ENCODE results near the gene ZDHHC4.

The ZDHHC4 gene

DNA sequence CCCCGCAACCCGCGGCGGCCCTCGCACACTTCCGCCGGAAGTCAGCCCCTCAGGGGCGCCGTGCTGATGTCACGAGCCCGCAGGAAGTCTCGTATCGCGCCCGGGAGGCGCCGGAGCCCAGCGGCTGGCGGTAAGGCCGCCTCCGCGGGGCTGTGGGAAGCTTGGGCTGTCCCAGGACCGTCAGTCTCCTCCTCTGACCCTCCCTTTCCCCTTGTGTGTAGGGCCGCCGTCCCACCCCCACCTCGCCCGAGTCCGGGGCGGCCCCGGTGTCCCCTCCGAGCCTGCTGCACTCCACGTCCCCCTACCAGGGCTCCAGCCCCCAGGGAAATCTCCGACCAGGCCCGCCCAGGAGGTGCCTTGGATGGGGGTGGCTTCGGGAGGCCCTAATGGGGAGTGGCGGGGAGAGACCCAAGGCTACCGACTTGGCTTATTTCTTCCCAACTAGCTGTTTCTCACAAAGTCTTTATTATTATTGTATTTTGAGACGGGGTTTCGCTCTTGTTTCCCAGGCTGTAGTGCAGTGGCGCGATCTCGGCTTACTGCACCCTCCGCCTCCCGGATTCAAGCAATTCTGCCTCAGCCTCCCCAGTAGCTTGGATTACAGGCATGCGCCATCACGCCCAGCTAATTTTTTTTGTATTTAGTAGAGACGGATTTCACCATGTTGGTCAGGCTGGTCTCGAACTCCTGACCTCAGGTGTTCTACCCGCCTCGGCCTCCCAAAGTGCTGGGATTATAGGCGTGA, at the start of gene ZDHHC4:
Gene ZDHHC4 (plus strand): TSS at position 86 of the 745 bp plus-strand sequence. CDS start 3,108 bp downstream, outside the sequence.
- peak; percentile 87 to 89 for DNase-seq (ENCODE audit: extremely low read depth in 1 of 2, low read depth in 1 of 2)

DNA sequence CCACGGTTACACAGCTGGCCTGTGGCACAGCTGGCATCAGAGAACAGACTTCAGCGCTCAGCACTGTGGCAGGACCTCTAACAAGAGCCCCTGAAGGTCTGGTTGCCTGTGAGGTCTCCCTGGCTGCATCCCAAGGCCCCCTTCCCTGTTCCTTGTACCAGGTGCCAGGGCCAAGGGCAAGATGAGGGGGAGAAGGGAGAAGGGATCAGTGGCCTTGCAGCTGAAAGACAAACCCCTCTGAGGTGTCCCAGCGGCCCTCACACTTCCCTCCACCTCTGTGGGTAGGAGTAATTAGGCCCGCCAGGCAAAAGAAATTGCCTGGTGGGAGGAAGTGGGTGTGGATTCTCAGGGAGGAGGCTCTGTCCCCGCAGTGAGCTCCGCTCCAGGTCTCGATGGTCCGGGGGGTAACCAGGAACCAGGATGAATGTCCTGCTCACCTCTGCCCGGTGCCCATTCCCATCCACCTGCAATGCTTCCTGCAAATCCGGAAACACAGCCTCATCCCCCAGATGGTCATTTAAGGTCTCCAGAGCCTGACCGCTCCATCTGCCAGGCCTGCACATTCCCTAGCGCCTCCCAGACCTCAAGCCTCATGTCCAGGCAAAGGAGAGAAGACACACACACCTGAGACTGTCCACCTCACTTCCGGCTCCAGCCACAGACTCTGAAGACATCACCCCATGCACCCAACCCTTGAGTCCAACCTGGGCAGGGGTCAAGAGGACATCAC, 48.7 kb upstream of the ZDHHC4 start:
- DNase-seq (ENCODE audit: extremely low read depth in 1 of 2, low read depth in 1 of 2) = no peak

DNA sequence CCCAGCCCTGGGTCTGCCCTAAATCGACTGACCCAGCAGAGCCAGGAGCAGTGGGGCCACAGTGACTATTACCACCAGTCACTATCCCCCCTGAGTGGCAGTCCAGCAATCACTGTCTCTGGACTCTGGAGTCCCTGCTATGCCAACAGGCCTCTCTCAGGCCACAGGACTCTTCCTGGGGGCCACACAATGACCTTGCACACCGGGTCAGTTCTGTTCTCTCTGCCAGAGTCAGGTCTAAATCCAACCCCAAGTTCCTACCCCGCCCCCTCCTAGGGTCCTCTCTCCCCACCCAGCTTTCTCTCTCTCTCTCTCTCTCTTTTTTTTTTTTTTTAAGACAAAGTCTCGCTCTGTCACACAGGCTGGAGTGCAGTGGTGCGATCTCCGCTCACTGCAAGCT, 47.6 kb upstream of the ZDHHC4 start:
- DNase-seq (ENCODE audit: extremely low read depth in 1 of 2, low read depth in 1 of 2) = no peak

- peak in 1 of 2 donors; percentile 57 for DNase-seq (ENCODE audit: extremely low read depth in 1 of 2, low read depth in 1 of 2)
These were observed 46.4 kb upstream of the ZDHHC4 start for GRCh38 chr7:6530626-6531491.

- DNase-seq (ENCODE audit: extremely low read depth in 1 of 2, low read depth in 1 of 2) = no peak
These were observed 45.6 kb upstream of the ZDHHC4 start for GRCh38 chr7:6531492-6532279.

DNA sequence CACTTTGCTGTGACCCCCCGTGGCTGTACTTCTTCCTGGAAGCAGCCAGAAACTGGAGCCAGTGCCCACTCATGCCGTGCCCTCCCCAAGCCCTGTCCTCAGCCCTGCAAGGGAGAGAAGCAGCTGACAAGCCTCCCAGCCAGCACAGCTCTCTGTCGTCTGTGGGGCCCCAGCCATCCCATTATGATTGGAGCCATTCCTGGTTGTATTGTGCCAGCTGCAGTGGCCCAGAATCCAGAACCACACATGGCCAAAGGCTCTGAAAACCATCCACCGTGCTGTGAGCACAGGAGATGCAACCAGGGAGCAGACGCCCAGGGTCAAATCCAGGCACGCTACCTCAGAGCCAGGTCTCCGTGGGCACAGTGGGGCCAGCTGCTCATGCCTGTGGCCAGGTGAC, 44.7 kb upstream of the ZDHHC4 start:
- no peak for DNase-seq (ENCODE audit: extremely low read depth in 1 of 2, low read depth in 1 of 2)

GRCh38 chr7:6533893-6534495, 43.3 kb upstream of the ZDHHC4 start:
- DNase-seq (ENCODE audit: extremely low read depth in 1 of 2, low read depth in 1 of 2) = peak; percentile 42 to 61

DNA sequence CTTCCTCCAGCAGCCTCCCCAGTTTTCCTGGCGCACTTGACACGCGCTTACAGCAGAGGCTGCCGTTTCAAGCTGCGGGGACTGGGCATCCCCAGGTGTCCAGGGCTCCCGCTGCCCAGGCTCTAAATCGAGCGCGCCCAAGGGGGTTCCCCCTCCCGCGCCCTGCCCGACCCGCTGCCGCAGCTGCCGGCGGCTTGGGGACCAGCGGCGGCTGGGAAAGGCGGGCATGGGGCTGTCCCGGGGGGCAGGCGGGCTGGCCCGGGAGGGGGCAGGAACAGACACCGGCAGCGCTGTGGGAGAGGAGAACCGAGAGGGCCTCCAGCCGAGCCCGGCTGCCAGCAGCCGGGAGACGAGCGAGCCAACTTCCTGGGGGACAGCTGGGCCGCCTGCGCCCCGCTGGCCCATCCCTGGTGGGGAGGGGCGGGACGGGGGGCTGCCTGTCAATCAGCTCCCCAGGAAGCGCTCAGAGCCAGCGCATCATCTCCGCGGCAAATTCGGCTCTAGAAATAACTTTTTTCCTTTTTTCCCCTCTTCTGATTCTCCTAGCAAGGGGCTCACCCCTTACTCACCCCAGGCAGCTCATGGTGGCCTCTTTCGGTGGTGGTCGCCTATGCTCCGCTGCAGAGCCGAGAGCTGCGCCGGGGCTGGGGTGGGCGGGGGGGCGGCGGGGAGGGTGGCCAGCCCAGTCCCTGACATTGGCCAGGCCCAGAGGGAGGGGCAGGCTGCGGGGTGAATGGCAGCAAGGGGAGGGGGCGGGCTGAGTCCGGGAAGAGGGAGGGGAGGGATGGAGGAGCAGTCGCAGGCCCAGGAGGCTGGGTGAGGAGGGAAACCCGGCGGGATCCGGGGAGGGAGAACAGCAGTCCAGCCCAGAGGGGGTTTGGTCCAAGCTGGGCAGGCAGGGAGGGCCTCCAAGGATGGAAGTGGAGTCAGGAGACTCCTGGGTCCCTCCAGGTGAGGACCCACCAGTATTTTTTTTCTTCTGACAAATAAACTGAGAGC, 40.7 kb upstream of the ZDHHC4 start:
- no peak for DNase-seq (ENCODE audit: extremely low read depth in 1 of 2, low read depth in 1 of 2)

DNA sequence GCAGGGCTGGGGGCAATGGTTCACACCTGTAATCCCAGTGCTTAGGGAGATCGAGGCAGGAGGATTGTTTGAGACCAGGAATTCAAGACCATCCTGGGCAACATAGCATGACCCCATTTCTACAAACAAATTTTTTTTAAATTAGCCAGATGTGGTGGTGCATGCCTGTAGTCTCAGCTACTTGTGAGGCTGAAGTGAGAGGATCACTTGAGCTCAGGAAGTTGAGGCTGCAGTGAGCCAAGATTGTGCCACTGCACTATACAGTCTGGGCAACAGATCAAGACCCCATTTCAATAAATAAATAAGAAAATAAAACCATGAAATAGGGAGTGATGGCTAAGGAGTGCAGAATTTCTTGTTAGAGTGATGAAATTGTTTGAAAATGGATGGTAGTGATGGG, 34.9 kb upstream of the ZDHHC4 start:
- DNase-seq (ENCODE audit: extremely low read depth in 1 of 2, low read depth in 1 of 2) = no peak

DNA sequence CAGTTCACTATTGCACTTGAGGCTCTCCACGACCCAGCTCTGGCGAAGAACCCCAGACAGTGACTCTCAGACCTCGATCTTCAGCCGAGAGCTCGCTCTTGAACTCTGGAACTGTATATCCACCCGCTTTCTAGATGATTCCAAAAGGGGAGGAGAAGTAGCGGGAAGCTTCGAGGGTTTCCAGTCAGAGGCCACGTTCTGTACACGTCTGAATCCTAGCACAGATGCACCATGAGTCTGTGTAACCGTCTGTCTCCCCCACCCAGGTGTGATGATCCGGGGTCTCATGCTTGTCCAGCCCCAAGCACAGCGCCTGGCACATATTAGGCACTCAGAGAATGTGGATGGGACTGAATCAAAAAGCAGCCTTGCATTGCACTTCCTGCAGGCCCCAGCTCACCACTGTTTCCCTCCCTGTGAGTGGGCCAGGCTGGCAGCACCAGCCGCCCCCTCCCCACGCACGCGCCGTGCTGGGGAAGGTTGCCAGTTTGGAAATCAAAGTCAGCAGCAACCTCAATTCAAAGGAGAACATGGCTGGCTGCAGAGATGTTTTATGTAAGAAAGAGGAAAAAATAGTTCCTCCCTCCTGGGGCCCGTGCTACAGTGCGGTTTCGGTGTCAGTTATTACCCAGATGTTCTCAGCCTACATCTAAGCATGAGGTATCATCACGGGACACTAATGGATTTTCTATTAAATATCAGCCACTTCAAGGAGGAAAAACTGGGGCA, 31.7 kb upstream of the ZDHHC4 start:
- DNase-seq (ENCODE audit: extremely low read depth in 1 of 2, low read depth in 1 of 2) = no peak

- no peak for DNase-seq (ENCODE audit: extremely low read depth in 1 of 2, low read depth in 1 of 2)
These were observed 30.6 kb upstream of the ZDHHC4 start for GRCh38 chr7:6546498-6547251.

GRCh38 chr7:6547400-6547799, 29.9 kb upstream of the ZDHHC4 start:
- DNase-seq (ENCODE audit: extremely low read depth in 1 of 2, low read depth in 1 of 2) = no peak

- no peak for DNase-seq (ENCODE audit: extremely low read depth in 1 of 2, low read depth in 1 of 2)
These were observed 26.2 kb upstream of the ZDHHC4 start, which contains the start of gene GRID2IP for GRCh38 chr7:6551016-6551511. Gene GRID2IP (minus strand): TSS chr7:6551461. CDS start chr7:6551436, 25 bp downstream.

DNA sequence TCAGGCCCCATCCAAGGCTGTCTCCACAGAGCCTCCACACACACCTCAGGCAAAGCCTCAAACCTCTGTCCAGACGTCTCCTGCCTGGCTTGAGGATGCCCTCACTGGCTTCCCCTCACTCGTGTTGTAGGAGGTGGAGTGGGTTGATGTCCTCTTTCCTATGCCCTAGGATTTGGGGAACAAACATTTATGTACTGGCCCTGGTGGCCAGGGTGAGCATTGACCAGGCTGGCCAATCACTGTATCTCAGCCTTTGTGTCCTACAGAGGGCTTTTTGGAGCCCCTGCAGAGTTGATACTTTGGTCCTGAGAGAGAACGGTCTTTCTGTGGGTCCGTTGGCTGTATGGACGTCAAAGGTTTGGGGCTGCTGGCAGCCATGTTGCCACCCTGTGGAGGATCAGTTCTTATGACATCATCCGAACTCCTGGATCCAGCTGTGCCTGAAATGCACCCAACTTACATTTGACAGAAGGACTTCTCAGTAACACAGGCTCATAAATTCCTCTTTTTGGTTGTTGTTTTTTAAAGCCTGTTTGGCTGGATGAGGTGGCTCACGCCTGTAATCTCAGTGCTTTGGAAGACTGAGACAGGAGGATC, 23.7 kb upstream of the ZDHHC4 start:
- no peak for DNase-seq (ENCODE audit: extremely low read depth in 1 of 2, low read depth in 1 of 2)

DNA sequence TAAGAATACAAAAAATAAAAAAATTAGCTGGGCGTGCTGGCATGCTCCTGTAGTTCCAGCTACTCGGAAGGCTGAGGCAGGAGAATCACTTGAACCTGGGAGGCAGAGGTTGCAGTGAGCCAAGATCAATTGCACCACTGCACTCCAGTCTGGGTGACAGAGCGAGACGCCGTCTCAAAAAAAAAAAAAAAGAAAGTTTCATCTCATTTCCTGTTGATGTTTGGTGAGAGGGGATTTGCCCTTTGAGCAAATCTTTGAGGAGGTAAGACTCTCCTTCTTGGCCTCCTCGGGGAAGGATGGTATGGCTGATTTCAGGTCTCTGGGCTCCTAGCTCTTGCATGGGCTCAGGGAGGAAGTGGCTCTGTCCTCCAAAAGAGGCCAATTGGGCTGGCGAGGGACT, 22.4 kb upstream of the ZDHHC4 start:
- no peak for DNase-seq (ENCODE audit: extremely low read depth in 1 of 2, low read depth in 1 of 2)

DNA sequence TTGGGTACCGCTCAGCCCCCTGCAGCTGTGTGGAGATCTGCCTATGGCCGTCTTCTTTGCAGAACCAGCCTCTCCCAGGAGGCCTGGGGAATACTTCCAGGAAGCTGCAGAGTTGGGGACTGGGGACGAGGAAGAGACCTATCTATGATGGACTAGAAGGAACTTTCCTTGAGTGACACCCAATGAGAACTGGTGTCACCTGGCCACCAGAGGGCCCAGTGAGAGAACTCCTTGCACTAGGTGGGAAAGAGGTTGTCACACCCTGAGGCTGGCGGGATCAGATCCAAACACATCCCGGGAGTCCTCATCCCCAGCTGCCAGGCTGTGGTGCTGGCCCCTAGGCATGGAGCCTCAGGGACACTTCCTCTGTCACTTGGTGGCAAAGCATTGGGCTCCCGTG, 21.1 kb upstream of the ZDHHC4 start:
- DNase-seq (ENCODE audit: extremely low read depth in 1 of 2, low read depth in 1 of 2) = no peak

GRCh38 chr7:6558837-6559236, 18.4 kb upstream of the ZDHHC4 start:
- no peak for DNase-seq (ENCODE audit: extremely low read depth in 1 of 2, low read depth in 1 of 2)

All from stimulated activated CD8-positive, alpha-beta memory T cell treated with anti-CD3 and anti-CD28 coated beads, Interleukin-7, amount 100 ng/mL, for 48 hours (primary cell).